22Rv1 (cell line): ENCODE data around the gene OBP2B.

Experiments used
- CTCF ChIP-seq: fragments of 450-650 bp; IDR thresholded peaks from 2 replicates; pipeline ENCODE4 v1.5.1; 2017; ENCODE audit warnings: mild to moderate bottlenecking
- ZFX ChIP-seq: fragments of 450-650 bp; IDR thresholded peaks from 2 replicates; pipeline ENCODE4 v1.6.1; 2017; ENCODE audit warnings: antibody characterized with exemption, borderline replicate concordance

GRCh38 chr9:133256686-133257091 is 47.6 kb upstream of the OBP2B start:
- TF ChIP-seq ZFX (no peak), CTCF (no peak)
